ENCODE measurements around the gene GNA14.
A peak's percentile ranks its signal among the peaks of the same experiment; 100 is the strongest.
"Not testable (repeated sequence)": the region's sequence is repeated elsewhere in the genome, so short reads cannot be mapped to it uniquely, and the experiment has no call there.

Gene GNA14

DNA sequence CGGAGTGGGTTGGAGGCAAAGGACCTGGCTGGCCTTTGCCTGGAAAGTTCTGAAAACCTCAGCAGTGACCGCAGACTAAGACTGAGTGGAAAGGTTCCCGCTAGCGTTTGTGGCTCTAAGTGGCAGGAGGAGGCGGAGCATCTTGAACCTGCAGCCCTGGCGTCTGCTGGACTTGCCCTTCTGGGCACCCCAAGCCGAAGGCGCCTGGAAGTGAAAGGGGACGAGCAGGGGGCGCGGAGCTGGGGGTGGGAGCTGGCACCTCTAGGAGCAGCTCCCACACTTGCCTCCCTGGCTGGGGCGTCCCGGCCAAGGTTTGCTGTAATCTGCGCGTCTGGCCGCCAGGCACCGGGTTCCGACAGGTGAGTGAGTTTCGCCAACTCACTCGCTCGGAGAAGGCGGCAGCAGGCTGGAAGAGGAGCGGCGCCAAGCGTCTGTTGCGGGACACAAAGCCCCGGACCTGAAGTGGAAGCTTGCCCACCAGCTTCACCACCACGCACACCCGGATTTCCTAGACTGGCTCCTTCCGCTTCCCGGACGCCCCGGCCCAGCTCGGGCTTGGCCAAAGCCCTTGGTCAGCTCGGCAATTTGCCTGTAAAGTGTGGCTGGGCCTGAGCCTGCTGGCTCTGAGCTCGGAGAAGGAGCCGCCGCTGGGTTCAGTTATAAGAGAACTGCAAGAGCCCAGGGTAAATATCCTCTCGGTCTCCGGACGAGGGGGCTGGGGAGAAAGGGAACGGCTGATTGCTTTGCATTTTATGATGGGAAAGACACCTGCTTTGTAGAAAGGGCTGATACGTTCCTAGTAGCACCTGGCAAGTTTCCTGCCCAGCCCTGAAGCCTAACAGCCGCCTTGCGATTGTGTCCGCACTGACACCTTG is at the start of gene GNA14:
TSS of gene GNA14 (minus strand) at position 89 of the 875 bp plus-strand sequence. CDS start 529 bp downstream, outside the sequence.
- peak; percentile 11 for DNase-seq

DNA sequence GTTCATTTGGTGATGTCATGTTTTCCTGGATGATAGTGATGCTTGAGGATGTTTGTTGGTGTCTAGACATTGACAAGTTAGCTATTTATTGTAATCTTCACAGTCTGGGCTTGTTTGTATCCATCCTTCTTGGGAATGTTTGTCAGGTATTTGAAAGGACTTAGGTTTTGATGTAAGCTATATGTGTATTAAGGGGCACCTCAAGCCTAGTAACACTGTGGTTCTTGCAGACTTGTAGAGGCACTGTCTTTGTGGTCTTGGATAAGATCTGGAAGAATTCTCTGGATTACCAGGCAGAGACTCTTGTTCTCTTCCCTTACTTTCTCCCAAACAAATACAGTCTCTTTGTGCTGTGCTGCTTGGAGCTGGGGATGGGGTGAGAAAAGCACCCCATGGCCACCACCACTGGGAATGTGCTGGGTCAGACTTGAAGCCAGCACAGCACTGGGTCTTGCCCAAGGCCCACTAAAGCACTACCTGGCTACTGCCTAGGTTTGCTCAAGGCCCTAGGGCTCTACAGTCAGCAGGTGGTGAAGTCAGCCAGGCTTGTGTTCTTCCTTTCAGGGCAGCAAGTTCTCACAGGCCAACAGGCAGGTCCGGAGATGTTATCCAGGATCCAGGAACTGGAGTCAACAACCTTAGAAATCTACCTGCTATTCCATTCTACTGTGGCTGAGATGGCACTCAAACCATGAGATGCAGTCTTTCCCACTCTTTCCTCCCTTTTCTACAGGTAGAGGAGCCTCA is 49.3 kb upstream of the GNA14 start:
- no peak for DNase-seq

DNA sequence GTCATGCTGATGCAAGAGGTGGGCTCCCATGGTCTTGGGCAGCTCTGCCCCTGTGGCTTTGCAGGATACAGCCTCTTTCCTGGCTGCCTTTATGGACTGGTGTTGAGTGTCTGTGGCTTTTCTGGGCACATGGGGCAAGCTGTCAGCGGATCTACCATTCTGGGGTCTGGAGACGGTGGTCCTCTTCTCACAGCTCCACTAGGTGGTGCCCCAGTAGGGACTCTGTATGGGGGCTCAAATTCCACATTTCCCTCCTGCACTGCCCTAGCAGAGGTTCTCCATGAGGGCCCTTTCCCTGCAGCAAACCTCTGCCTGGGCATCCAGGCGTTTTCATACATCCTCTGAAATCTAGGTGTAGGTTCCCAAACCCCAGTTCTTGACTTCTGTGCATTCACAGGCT is 42.6 kb upstream of the GNA14 start:
- DNase-seq, result not testable (repeated sequence)

- not testable (repeated sequence) for DNase-seq
Measured at GRCh38 chr9:77690119-77690518, 42.0 kb upstream of the GNA14 start.

GRCh38 chr9:77687737-77688136 is 39.6 kb upstream of the GNA14 start:
- not testable (repeated sequence) for DNase-seq

- DNase-seq, result no peak
Measured at GRCh38 chr9:77680581-77680980, 32.5 kb upstream of the GNA14 start.

- no peak for DNase-seq
Measured at GRCh38 chr9:77679661-77680368, 31.7 kb upstream of the GNA14 start.

DNA sequence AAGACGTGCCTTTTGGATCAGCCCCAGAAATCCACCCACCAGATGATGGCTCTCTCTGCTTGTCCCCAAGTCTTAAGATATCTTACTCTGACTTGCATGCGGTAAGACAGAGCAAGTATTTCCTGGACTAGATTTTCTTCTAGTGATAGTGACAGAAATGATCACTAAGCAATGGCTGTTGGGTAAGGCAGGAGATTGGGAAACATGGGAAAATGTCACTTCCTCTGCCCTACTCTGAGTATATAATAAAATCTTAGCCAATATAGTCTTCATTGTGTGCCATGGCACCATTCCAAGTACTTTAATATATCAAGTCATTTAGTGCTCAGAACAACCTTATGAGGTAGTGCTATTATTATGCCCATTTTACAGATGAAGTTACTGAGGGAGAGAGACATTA is 31.0 kb upstream of the GNA14 start:
- DNase-seq, result no peak

GRCh38 chr9:77677957-77678535 is 29.9 kb upstream of the GNA14 start:
- DNase-seq, result no peak

DNA sequence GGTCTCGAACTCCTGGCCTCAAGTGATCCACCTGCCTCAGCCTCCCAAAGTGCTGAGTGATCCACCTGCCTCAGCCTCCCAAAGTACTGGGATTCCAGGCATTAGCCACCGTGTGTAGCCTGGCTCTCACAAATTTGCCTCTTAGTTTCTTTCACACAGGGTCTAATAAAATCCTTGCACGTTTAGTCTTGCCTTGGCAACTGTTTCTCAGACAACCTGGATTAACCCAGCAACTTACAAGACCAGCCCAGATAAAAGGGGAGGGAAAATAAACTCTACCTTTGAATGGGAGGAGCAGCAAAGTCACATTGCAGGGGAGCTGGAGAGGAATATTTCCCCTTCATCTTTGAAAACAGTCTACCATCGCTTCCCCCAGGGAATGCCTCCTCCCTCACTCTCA is 29.3 kb upstream of the GNA14 start:
- no peak for DNase-seq

DNA sequence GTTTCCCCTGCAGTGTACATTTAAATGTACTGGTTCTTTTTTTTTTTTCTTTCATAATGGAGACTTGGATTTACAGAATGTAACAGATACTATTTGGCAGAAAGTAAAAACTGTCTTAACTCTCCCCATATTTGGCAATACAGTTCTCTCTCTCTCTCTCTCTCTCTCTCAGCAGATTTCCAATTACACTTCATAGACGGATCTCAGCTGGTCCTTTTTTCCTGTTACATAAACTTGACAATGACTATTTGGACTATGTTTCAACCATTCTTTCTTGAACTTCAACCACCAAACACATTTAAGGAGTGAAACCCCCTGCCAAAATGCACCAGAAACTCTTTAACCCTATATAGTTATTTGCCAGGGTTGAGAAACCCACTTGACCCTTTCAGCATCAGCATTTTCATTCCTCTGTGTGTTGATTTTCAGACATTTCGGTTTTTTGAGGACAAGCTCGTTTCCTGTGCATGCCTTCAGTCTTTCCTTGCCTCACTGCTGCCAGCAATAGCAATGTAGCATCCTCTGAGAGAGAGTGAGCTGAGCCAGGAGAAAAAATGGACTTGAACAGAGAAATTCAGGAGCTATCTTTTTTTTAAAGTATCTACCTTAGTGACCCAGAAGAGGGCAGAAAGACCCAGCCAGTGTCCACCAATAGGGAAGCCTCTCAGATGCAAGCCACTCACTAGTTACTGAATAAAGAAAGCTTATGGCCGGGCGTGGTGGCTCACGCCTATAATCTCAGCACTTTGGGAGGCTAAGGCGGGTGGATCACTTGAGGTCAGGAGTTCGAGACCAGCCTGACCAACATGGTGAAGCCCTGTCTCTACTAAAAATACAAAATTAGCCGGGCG is 26.0 kb upstream of the GNA14 start:
- no peak for DNase-seq

- DNase-seq, result no peak
Measured at GRCh38 chr9:77672183-77672582, 24.1 kb upstream of the GNA14 start.

GRCh38 chr9:77667151-77667550 is 19.0 kb upstream of the GNA14 start:
- no peak for DNase-seq

GRCh38 chr9:77663754-77664153 is 15.6 kb upstream of the GNA14 start:
- no peak for DNase-seq

DNA sequence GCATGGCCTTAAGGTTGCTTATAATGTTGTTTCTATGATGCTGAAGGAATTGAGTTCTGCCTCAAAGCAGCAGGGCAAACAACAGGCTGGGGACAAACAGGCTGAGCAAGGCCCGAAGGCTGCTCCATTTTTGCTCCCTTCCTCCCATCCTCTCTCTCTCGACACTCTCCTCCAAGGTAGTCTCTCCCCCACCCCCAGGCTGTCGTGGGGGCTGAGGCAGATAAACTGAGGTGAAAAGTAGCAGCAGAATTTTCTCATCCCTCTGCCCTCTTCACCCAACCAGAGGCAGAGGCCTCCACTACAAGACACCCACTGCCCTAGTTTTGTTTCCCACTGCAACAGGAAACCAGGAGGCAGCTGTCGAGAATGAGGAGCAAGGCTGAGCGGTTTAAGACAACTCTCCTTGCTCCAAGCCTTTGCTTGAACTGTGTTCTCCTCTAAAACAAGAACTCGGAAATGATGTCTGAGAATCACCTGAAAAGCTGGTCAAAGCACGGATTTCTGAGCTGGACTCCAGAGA is 13.5 kb upstream of the GNA14 start:
- no peak for DNase-seq

GRCh38 chr9:77659926-77660325 is 11.8 kb upstream of the GNA14 start:
- DNase-seq, result no peak

DNA sequence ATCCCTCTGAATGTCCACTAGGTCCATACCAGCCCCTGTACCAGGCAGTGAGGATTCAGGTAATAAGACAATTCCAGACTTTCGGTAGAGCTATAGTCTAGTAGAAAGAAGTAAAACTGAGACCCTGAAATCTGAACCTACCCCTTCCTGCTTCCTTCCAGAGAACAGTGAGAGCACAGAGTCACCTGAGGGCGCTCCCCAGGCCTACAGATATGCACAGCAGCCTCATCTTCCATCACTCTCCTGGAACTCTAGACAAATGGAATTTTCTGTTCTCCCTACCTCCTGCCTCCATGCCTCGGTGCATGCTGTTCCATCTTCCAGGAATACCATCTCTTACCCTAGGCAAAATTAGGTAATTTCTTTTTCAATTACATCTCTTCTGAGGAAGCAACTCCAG is 3.1 kb upstream of the GNA14 start:
- no peak for DNase-seq

DNA sequence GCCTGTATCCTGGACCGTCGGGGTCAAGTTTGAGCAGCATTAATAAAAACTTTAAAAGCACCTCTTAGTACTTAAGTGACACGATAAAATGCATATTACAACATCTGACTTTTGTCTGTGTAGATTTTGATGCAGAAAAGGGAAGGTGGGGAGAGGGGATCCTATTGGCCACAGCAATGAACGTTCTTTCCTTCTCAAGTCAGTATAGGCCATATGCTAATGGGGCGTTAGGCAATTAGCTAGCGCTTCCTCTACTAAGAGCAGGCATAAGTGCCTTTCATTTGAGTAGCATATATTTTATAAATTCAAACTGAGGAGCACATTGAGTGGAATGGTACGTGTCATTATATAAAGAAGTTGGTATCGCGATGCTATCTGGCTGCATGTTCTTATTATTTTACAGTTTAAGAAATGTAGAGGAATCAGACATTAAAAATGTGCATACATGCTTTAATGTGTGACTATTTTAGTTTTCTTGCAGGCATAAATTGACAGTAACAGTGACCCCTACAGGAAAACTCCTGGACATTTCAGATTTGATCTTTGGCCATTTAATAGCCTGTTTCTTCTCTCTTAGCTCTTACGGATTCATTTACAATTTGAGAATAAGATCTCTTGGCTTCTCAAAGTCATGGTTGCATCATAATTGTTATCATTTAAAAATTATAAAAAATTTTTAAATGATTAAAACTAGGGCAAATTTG is 1.1 kb upstream of the GNA14 start:
- no peak for DNase-seq

DNA sequence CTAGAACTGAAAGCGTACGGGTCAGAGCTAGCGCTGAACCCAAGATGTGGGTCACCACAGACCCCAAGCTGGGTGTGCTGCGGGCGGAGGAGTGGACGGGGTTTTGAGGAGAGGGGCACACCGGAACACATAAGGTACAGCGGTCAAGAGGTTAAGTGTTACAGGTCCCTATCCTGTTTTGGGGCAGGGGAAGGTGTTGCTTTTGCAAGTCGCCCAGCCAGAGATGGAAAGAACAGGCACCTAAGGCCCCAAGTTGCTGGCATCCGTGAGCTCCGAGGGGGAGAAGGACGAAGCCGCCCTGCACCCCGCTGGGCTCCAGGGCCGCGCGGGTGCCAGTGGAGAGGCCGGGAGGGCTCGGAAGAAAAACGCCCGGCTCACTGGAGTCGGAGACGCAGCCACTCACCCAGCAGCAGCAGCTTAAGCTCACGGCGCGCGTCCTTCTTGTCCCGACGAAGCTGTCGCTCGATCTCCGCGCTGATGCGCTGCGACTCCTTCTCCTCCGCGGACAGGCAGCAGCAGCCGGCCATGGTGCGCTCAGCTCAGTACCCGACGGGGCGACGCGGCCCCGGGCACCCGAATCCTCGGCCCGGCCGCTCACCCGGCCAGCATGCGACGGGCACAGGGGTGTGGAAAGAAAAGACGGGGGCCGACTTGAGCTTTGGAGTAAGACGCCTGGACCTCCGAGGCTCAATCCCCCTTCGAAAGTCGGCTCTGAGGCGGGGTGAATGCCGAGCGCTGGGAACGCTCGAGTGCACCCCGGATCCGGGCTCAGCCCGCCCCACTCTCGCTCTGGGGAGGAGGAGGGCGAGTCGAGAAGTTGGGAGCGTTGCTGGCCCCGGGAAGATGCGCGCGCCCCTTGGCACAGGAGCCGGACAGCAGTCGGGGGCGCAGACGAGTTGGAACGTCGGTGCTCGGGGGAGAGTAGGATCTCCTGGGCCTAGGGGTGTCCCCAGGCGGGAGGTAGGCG is 572 bp downstream of the GNA14 start:
- no peak for DNase-seq

DNA sequence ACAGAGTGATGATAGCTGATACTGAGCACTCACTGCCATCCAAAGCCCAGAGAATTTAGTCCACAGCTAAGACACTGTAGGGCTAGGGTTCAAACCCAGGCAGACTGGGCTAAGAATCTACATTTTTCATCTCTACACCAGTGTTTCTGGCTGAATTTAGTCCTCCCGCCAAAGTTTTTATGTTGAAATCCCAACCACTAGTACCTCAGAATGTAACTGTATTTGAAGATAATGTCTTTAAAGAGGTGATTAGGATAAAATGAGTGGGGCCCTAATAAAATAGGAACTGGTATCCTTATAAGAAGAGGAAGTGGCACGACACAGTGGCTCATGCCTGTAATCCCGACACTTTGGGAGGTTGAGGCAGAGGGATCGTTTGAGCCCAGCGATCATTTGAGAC is 4.3 kb downstream of the GNA14 start:
- no peak for DNase-seq

All from stimulated activated CD4-positive, alpha-beta T cell treated with anti-CD3 and anti-CD28 coated beads, Interleukin-1b, Interleukin-23, amount 100 ng/mL, for 48 hours (primary cell).